ENCODE measurements around the gene COASY.
"Not testable (repeated sequence)": the region's sequence is repeated elsewhere in the genome, so short reads cannot be mapped to it uniquely, and the experiment has no call there.

Gene COASY

DNA sequence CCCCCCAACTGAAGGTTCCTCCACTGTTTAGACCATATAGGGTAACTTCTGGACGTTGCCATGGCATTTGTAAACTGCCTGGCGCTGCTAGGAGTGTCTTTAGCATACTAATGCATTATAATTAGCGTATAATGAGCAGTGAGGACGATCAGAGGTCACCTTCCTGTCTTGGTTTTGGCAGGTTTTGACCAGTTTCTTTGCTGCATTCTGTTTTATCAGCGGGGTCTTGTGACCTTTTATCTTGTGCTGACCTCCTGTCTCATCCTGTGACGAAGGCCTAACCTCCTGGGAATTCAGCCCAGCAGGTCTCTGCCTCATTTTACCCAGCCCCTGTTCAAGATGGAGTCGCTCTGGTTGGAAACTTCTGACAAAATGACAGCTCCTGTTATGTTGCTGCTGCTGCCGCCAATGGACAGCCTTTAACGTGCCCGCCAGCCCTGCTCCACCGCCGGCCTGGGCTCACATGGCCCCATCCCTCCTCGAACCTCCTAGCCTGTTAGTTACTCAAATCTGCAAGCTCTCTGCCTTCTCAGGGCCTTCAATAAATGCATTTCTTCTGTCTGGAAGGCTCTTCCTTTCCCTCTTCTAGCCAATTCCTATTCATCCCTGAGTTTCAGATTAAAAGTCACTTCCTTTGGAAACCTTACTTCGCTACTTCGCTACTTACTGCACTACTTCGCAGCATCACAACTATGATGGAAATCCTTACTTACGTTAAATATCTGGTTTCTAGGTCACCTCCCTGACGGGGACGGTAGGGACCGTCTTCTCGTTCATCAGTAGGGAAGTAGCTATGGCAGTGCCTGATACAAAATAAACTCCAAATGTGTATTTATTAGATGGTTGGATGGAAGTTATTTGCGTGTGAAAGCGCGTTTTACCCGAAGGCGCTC, 26.5 kb upstream of the COASY start:
- no peak for DNase-seq

DNA sequence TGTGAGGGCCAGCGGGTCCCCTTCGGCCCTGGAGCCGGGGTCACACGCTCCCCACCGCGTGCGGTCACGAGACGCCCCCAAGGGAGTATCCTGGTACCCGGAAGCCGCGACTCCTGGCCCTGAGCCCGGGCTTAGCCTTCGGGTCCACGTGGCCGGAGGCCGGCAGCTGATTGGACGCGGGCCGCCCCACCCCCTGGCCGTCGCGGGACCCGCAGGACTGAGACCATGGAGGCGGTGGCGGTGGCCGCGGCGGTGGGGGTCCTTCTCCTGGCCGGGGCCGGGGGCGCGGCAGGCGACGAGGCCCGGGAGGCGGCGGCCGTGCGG, 25.9 kb upstream of the COASY start, which contains the start of gene NAGLU:
Gene NAGLU (plus strand): TSS at position 194 of the 324 bp plus-strand sequence. CDS start 32 bp downstream, at position 226.
- peak; percentile 95 for DNase-seq

DNA sequence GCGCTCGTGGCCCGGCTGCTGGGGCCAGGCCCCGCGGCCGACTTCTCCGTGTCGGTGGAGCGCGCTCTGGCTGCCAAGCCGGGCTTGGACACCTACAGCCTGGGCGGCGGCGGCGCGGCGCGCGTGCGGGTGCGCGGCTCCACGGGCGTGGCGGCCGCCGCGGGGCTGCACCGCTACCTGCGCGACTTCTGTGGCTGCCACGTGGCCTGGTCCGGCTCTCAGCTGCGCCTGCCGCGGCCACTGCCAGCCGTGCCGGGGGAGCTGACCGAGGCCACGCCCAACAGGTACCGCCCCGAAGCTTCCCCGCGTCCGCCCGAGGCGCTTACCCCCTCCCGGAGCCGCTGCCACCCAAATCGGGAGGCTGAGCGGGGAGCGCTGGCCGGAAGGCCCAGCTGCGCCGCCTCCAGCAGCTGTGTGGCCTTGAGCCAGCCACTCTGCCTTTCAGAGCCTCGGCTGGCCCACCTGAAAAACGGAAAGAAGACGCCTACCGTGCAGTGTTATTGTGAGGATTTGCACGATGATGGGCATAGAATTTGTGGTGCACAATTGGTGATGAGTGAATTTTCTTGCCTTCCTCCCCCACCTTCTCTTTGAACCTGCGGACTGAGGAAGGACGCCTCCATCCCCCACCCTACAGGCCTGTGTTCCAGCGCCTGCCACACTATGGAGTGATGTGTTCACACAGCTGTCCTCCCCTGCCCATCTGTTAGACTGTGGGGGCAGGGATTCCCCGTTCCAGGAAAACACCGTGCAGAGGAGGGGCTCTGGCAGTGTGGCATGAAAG, 25.4 kb upstream of the COASY start:
- peak; percentile 89 for DNase-seq

DNA sequence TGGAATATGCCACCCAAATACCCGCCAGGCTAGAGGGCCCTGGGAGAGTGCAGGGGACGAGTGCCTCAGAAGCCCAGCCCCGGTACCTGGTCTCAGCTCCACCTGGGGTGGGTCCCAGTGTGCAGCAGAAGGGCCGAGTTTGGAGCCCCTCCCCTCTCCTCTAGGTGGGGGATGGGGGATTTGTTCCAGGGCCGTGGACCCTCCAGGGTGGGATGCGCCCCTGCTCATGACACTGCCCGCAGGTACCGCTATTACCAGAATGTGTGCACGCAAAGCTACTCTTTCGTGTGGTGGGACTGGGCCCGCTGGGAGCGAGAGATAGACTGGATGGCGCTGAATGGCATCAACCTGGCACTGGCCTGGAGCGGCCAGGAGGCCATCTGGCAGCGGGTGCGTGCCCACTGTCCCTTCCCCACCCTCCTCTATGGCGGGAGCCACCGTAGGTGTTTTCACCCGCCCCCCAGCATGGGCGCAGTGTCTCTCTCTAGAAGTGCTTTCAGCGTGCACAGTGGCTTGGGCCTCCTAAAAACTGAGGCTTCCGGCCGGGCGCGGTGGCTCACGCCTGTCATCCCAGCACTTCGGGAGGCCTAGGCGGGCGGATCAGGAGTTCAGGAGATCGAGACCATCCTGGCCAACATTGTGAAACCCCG, 24.7 kb upstream of the COASY start:
- no peak for DNase-seq

DNA sequence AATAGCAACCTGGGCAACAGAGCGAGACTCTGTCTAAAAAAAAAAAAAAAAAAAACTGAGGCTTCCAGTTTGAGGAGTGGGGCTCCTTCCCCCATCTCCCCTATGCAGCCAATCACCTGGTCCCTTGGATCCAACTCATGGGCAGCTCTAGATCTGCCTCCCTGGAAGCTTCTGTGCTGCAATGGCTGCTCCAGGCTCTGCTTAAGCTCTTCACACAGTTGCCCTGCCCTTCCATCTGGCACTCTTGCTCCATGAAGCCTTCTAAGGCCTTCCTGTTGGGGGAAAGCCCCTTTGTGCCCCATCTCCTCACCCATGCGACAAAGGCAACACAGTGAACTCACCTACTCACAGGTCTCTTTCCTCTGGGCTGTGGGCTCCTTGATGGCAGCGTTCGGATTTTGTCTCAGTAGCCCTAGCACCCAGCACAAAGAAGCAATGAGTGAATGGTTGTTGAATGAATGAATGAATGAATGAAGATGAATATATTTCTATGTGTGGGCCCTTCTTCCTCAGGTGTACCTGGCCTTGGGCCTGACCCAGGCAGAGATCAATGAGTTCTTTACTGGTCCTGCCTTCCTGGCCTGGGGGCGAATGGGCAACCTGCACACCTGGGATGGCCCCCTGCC, 24.0 kb upstream of the COASY start:
- DNase-seq: no peak

DNA sequence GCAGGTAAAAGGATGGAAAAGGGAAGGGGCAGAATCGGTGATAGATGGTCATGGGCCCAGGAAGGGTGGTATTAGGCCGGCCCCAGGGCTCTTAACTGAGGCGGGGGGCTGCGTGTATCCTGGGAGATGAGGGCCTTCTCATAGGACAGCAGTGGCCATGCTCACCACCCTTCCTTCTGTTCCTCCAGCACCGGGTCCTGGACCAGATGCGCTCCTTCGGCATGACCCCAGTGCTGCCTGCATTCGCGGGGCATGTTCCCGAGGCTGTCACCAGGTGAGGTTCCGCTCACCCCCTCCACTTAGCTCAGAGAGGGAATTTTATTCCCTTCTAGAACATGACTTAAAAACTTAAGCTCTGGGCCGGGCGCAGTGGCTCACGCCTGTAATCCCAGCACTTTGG, 23.5 kb upstream of the COASY start:
- no peak for DNase-seq

DNA sequence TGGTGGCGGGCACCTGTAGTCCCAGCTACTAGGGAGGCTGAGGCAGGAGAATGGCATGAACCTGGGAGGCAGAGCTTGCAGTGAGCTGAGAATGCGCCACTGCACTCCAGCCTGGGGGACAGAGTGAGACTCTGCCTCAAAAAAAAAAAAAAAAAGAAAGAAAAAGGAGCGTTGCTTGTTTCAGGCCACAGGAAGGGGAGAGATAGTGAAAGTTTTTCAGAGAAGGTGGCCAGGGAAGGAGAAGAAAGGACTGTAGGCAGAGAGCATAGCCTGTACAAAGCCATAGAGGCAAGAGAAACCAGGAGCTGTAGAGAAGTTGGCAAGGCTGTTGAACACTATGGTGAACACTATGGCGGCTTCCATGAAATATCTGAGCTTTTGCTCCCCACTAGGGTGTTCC, 21.4 kb upstream of the COASY start:
- DNase-seq: not testable (repeated sequence)

DNA sequence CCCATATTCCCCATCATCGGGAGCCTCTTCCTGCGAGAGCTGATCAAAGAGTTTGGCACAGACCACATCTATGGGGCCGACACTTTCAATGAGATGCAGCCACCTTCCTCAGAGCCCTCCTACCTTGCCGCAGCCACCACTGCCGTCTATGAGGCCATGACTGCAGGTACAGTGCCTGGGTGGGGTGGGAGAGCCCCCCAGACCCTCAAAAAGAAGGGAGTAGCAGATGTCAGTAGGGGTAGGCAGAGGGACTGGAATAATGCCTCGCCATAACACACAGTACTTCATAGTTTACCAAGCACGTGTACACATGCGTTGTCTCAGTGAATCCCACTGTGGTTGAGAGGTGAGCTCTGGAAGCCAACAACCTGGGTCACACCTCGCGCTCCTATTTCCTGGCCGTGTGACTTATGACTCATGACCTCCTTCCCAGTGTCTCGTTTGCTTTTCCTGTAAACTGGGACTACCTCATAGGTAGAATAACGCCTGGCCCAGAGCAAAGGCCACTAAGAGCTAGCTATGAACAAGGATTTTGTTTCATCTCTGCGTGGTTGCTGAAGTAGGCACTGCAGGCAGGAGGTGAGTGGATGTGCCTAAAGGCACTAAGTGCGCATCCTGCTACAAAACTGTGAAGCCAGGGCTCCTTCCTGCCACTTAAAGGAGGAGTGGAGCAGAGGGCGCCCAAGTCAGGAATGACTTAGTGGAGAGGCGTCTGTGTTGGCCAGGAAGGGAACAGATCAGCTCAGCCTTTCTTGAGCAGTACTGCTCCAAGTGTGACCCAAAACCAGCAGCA, 20.7 kb upstream of the COASY start:
- peak; percentile 65 for DNase-seq

DNA sequence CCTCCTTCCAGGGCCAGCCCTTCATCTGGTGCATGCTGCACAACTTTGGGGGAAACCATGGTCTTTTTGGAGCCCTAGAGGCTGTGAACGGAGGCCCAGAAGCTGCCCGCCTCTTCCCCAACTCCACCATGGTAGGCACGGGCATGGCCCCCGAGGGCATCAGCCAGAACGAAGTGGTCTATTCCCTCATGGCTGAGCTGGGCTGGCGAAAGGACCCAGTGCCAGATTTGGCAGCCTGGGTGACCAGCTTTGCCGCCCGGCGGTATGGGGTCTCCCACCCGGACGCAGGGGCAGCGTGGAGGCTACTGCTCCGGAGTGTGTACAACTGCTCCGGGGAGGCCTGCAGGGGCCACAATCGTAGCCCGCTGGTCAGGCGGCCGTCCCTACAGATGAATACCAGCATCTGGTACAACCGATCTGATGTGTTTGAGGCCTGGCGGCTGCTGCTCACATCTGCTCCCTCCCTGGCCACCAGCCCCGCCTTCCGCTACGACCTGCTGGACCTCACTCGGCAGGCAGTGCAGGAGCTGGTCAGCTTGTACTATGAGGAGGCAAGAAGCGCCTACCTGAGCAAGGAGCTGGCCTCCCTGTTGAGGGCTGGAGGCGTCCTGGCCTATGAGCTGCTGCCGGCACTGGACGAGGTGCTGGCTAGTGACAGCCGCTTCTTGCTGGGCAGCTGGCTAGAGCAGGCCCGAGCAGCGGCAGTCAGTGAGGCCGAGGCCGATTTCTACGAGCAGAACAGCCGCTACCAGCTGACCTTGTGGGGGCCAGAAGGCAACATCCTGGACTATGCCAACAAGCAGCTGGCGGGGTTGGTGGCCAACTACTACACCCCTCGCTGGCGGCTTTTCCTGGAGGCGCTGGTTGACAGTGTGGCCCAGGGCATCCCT, 18.5 kb upstream of the COASY start:
- no peak for DNase-seq

DNA sequence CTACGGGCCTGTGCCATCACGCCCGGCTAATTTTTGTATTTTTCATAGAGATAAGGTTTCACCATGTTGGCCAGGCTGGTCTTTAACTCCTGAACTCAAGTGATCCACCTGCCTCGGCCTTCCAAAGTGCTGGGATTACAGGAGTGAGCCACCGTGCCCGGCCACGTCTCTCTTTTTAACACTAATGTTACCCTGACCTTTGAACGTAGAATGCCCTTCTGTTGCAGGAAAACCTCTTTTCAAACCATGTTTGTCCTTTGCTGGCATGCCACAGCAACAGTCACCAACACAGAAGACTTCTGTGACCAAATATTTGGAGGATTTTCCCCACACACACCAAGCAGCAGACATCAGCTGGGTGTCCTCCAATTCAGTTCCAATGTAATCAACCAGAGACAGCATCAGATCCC, 17.1 kb upstream of the COASY start:
- DNase-seq: no peak

DNA sequence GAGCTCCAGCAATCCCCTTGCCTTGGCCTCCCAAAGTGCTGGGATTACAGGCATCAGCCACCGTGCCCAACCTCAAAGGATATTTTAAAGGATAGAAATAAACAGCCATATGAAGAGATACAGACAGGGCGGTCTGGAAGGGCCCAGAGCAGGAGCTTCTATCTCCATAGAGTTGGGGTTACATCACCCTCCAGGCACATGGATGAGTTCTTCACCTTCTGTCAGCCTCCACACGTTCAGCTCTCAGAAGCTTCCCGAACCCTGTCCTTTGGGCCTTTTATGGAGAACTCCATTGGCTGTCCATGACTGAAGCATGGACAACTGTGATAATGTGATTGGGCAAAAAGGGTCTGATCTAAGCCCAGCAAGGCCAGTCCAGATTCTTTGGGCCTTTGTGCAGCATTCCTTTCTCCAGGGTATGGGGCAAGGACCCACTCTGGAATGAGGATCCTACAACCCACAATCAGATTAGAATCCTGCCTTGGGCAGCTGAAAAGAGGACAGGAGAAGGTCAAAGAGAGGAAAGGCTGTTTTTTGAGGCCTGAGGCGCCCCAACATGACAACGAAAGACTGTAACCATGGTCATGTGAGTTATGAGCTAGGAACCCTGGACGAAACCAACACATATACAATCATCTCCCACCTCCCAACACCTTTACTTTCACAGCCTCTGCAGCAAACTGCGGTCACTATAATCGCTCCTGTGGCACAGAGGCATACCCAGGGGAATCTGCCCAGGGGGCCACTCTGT, 16.0 kb upstream of the COASY start:
- DNase-seq: not testable (repeated sequence)

DNA sequence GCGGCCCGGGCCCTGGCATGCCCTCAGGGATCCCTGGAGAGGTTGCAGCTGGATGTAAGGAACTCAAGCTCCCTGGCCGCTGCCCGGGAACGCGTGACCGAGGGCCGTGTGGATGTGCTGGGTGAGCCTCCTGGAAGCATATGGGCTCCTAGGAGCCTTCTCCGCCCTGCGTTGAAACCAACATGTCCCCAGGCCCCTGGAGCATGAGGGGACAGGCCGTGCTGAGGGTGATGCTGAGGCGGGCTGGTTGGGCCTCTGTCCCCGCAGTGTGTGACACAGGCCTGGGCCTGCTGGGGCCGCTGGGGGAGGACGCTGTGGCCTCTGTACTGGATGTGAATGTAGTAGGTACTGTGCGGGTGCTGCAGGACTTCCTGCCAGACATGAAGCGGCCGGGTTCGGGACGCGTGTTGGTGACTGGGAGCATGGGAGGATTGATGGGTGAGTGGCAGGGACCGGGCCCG, 14.9 kb upstream of the COASY start:
- DNase-seq: no peak

DNA sequence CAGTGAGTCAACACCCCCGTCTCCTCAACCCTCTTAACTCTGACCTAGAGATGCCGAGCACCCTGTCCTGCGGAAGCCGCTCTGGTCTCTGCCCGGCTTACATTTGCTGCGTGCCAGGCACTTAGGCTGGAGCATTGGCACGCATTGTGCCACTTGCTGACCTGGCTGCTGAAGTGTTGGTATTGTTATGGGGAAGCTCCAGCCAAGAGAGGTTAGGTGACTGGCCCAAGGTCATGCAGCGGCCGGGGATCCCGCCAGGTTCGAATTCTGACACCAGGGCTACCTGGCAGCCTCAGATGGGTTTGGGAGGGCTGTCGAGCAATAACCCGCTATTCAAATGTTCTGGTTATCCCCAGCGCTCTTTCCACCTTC, 14.3 kb upstream of the COASY start:
- DNase-seq: no peak

DNA sequence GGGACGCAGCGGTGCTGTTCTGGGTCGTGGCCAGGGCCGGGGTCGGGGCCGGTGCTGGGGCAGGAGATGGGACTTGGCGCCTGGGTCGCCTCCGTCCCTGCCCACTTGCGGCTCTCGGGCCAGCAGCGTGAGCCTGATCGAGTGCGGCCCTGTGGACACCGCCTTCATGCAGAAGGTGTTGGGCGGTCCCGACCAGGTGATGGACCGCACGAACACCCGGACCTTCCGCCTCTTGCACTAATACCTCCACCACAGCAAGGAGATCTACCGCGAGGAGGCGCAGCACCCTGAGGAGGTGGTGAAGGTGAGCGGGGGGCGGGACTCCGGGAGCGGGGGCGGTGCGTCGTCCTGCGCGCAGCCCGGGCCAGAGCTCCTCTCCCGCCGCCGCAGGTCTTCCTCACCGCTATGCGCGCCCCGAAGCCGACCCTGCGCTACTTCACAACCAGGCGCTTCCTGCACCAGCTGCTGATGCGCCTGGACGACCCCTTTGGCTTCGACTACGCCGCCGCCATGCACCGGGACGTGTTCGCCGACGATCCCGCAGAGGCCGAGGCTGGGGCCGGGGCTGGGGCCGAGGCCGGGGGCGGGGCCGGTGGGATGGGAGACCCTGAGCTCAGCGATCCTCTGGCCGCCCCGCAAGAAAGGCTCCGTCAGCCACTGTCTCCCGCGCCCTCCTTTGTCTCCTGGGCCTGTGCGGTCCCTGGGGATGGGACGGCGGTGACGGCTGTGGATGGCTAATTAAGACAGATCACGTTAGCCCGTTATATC, 13.7 kb upstream of the COASY start:
- peak; percentile 89 for DNase-seq

DNA sequence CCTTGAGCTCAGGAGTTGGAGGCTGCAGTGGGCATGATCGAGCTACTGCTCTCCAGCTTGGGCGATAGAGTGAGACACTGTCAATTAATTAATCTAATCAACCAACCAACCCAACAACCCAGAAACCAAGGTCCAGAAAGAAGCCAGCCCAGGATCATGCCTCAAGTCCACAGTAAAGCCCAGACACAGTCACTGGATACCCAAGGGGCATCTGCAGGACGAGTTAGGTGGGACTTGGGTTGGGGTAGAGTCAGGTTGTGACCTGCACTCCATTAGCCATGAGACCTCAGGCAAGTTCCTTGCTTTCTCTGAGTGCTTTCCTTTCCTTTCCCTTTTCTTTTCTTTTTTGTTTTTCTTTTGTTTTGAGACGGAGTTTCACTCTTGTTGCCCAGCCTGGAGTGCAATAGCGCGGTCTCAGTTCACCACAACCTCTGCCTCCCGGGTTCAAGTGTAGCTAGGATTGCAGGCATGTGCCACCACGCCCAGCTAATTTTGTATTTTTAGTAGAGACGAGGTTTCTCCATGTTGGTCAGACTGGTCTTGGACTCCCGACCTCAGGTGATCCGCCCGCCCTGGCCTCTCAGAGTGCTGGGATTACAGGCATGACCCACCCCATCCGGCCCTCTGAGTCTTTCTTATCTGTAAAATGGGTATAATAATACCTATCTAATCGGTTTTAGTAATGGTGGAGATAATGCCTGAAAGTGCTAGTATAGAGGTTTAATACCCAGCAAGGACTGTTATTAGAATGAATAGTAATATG, 12.8 kb upstream of the COASY start:
- no peak for DNase-seq

DNA sequence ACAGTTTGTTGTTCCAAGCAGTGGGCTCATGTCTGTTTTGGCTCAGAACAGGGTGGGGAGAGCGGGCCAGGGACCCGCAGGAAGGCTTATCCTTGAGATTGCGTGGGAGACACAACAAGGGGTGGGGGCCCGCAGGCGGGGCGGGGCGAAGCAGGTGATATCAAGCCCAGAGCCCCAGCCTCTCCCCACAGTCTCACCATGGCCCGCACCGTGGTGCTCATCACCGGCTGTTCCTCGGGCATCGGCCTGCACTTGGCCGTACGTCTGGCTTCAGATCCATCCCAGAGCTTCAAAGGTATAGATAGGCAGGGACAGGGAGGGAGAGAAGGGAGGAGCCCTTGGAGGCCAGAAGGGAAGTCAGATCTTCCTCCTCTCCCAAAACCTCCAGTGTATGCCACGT, 9.2 kb upstream of the COASY start, which contains the start of gene HSD17B1:
Gene HSD17B1 (plus strand): TSS at position 188 of the 400 bp plus-strand sequence. CDS start 11 bp downstream, at position 199.
- DNase-seq: not testable (repeated sequence)

DNA sequence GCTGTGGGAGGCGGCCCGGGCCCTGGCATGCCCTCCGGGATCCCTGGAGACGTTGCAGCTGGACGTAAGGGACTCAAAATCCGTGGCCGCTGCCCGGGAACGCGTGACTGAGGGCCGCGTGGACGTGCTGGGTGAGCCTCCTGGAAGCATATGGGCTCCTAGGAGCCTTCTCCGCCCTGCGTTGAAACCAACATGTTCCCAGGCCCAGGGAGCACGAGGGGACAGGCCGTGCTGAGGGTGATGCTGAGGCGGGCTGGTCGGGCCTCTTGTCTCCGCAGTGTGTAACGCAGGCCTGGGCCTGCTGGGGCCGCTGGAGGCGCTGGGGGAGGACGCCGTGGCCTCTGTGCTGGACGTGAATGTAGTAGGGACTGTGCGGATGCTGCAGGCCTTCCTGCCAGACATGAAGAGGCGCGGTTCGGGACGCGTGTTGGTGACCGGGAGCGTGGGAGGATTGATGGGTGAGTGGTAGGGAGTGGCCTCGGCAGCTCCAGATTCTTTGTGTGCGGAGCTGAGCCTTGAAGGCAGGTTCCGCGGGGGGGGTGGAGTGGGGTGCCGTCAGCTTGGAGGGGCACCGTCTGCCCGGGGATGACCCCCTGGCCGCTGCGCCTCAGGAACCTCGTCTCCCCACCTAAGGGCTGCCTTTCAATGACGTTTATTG, 8.7 kb upstream of the COASY start:
- DNase-seq: no peak

DNA sequence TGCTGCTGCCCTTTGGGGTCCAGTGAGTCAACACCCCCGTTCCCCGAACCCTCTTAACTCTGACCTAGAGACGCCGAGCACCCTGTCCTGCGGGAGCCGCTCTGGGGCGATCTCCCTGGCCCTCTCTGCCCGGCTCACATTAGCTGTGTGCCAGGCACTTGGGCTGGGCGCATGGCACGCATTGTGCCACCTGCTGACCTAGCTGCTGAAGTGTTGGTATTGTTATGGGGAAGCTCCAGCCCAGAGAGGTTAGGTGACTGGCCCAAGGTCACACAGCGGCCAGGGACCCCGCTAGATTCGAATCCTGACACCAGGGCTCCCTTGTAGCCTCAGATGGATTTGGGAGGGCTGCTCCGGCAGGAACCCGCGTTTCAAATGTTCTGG, 8.1 kb upstream of the COASY start:
- no peak for DNase-seq

Data from activated CD8-positive, alpha-beta memory T cell treated with anti-CD3 and anti-CD28 coated beads for 24 hours (primary cell).